B cell (primary cell): ENCODE measurements around the gene TKT. TPM values are rescaled to one million over a fixed set of nuclear protein-coding genes. Genes with fewer than 3 reads are reported as not detected.

Experiments
- ATAC-seq: fragments of 200-7000 bp; cut with Tn5 transposase; one replicate; pipeline ENCODE4 v1.10.0; 2021; ENCODE audit warnings: low read depth, mild to moderate bottlenecking, moderate number of reproducible peaks, moderate library complexity
- CTCF ChIA-PET: fragments of 350-600 bp; sonication (Branson Sonifier 250); formaldehyde crosslinking; loops from one replicate; lab custom pipeline; 2021; ENCODE audit warnings: antibody characterized with exemption, inconsistent platforms; lab: Charles Lee
- POLR2A ChIA-PET: fragments of 350-600 bp; sonication (Branson Sonifier 250); formaldehyde crosslinking; loops from one replicate; lab custom pipeline; 2021; ENCODE audit warnings: antibody characterized with exemption; lab: Charles Lee
- DNase-seq: peaks from one replicate; pipeline ENCODE4 v3.0.0; 2013
- H2AFZ ChIP-seq: 2 replicates; pipeline ENCODE4 v1.6.1; 2012; ENCODE audit warnings: mild to moderate bottlenecking, low read depth, low read length; ENCODE audit not compliant: insufficient read depth, poor library complexity, severe bottlenecking
- H3K27ac ChIP-seq, 2 donors: 1 replicate in 1 of 2; 2 replicates in 1 of 2; pipeline ENCODE4 v1.5.1; 2012 to 2013; ENCODE audit warnings: low read length in 2 of 2, mild to moderate bottlenecking in 2 of 2, moderate library complexity in 1 of 2
- H3K27me3 ChIP-seq, 4 experiments: fragments of 200-600 bp in 1 of 4; sonication (generic) in 1 of 4; replicated peaks in 1 of 4; 1 replicate in 2 of 4; 2 replicates in 2 of 4; pipeline versions ENCODE4 v1.6.1 to v1.7.0; 2013 to 2016; ENCODE audit warnings: low read length in 3 of 4, mild to moderate bottlenecking in 2 of 4, mixed read lengths in 1 of 4, moderate library complexity in 1 of 4; ENCODE audit not compliant: insufficient read depth in 4 of 4, control insufficient read depth in 3 of 4; ENCODE audit errors: control extremely low read depth in 1 of 4
- H3K36me3 ChIP-seq, 2 experiments: replicated peaks in 1 of 2; 1 replicate in 1 of 2; 2 replicates in 1 of 2; pipeline versions ENCODE4 v1.6.1 to v1.7.1; 2013; ENCODE audit warnings: low read length in 1 of 2; ENCODE audit not compliant: insufficient read depth in 2 of 2, control insufficient read depth in 1 of 2; ENCODE audit errors: control extremely low read depth in 1 of 2, extremely low read depth in 1 of 2
- H3K4me1 ChIP-seq, 2 donors: fragments of 200-600 bp in 1 of 2; sonication (generic) in 1 of 2; 1 replicate in 1 of 2; 2 replicates in 1 of 2; pipeline versions ENCODE4 v1.5.1 to v1.6.1; 2013 to 2017; ENCODE audit warnings: low read length in 2 of 2; ENCODE audit not compliant: control insufficient read depth in 2 of 2, insufficient read depth in 2 of 2
- H3K4me2 ChIP-seq: replicated peaks from 2 replicates; pipeline ENCODE3; 2012; ENCODE audit warnings: mild to moderate bottlenecking, low read depth, low read length; ENCODE audit not compliant: poor library complexity, severe bottlenecking
- H3K4me3 ChIP-seq, 5 experiments: fragments of 200-600 bp in 1 of 5; sonication (generic) in 1 of 5; 1 replicate in 3 of 5; 2 replicates in 2 of 5; pipeline versions ENCODE4 v1.5.1 to v1.7.0; 2011 to 2016; ENCODE audit warnings: low read length in 4 of 5, mild to moderate bottlenecking in 4 of 5, low read depth in 2 of 5, control low read depth in 1 of 5, moderate library complexity in 1 of 5; ENCODE audit not compliant: insufficient read depth in 1 of 5; ENCODE audit errors: control extremely low read depth in 1 of 5, extremely low read depth in 1 of 5
- H3K79me2 ChIP-seq: fragments of 200-600 bp; sonication (generic); one replicate; pipeline ENCODE4 v1.6.0; 2016; ENCODE audit warnings: low read length; ENCODE audit not compliant: control insufficient read depth, insufficient read depth
- H3K9ac ChIP-seq: fragments of 200-600 bp; sonication (generic); 2 replicates; pipeline ENCODE4 v1.6.1; 2017; ENCODE audit warnings: mild to moderate bottlenecking, low read length, moderate library complexity
- H3K9me3 ChIP-seq, 3 donors: one replicate each; pipeline versions ENCODE4 v1.6.1 to v1.7.1; 2013; ENCODE audit warnings: low read length in 2 of 3; ENCODE audit not compliant: control insufficient read depth in 2 of 3, insufficient read depth in 1 of 3; ENCODE audit errors: control extremely low read depth in 1 of 3
- H4K20me1 ChIP-seq: 2 replicates; pipeline ENCODE4 v1.6.0; 2012; ENCODE audit warnings: mild to moderate bottlenecking, low read length; ENCODE audit not compliant: insufficient read depth, control insufficient read depth, poor library complexity, severe bottlenecking
- H3K27ac Mint-ChIP-seq: one replicate; pipeline ENCODE4 v1.8.0; 2021; ENCODE audit warnings: mixed read lengths
- H3K27me3 Mint-ChIP-seq: one replicate; pipeline ENCODE4 v1.8.0; 2021; ENCODE audit warnings: mixed read lengths
- H3K4me1 Mint-ChIP-seq: one replicate; pipeline ENCODE4 v1.8.0; 2021; ENCODE audit warnings: mixed read lengths
- H3K4me3 Mint-ChIP-seq: one replicate; pipeline ENCODE4 v1.8.0; 2021; ENCODE audit warnings: mixed read lengths
- H3K9me3 Mint-ChIP-seq: one replicate; pipeline ENCODE4 v1.8.0; 2022; ENCODE audit warnings: mixed read lengths; ENCODE audit not compliant: insufficient read depth
- EZH2 ChIP-seq: IDR thresholded peaks from 2 replicates; pipeline ENCODE4 v1.6.1; 2012; ENCODE audit warnings: borderline replicate concordance, low read depth, mild to moderate bottlenecking, moderate library complexity, low read length; ENCODE audit not compliant: insufficient read depth, poor library complexity, severe bottlenecking
- WGBS: methylation state at CpG from one replicate; pipeline ENCODE4 v1.1.5; 2013; ENCODE audit warnings: missing lambda C conversion rate; ENCODE audit not compliant: insufficient coverage; 5-methylcytosine and 5-hydroxymethylcytosine counted together
- intact Hi-C: fragments of 100-400 bp; cut with micrococcal nuclease; formaldehyde crosslinking; loops from one replicate; pipeline ENCODE4 v1.10.0; 2022
- polyA plus RNA-seq: library from polyadenylated mRNA; depleted of rRNA; stranded (reverse); fragments of >200 nt; gene quantifications from 2 replicates; pipeline ENCODE4 v1.2.3, GENCODE V29; 2012
- total RNA-seq, 2 donors: library from RNA; stranded (reverse); fragments of 120-200 nt in 1 of 2; gene quantifications; 1 replicate in 1 of 2; 2 replicates in 1 of 2; pipeline versions ENCODE4 v1.2.3 to v1.2.4, GENCODE V29; 2013 to 2022
- TF ChIP-seq, protein P1 (sequence below): fragments of 200-600 bp; IDR thresholded peaks from one replicate; pipeline ENCODE4 v1.8.0; 2022; ENCODE audit warnings: antibody characterized with exemption, mild to moderate bottlenecking

The TKT gene
- total and polyA plus RNA-seq, 2 donors (not counting 1 experiment from before 2014, with no cell fraction given) = 69.5 to 81.0 TPM

DNA sequence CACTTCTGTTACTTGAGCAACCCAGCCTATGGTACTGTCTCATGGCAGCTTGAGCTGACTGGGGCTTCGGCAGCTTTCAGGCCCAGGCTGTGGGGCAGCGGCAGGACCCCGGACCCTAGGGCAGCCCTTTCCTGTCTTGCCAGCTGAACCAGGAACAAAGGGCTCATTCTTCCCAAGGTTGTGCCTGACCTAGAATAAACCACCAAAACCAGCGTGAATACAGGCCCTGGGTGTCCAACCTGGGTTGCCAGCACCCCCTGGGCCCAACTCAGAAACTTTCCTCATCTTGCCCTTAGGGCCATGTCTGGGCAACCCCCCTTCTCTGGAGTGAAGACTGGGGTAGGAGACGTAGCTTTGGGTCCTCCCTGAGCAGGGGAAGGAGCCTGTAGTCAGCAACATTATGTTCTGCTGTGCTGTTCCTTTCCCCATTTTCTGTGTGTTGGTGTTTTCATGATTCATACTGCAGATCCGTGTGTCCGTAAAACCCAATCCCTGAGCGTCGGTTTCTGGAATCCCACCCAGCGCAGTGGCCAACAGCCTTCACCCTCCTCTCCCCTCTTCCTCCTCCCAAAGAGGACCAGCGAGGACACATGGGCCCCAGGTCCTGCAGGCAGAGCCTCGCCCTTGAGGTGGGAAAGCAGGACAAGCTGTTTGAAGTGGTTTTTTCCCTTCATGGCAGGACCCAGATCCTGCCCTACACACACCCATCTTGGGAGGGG lies 33.5 kb downstream of the TKT start:
- no peaks in the 10 kb centered on the region for H4K20me1 ChIP-seq

GRCh38 chr3:53221827-53222182 lies 34.0 kb downstream of the TKT start:
- Histone ChIP-seq H3K4me2 (no peak overlapping the region), H4K20me1 (no peaks in the 10 kb centered on the region), H2AFZ (no peak overlapping the region), H3K9ac (no peak overlapping the region), H3K9me3 (peaks cover 0 to 6% (median 0%) of the 10 kb centered on the region in 3 donors), H3K4me3 (no peak overlapping the region), H3K27ac (no peak overlapping the region), H3K79me2 (no peaks in the 10 kb centered on the region), H3K27me3 (no peaks in the 10 kb centered on the region), H3K4me1 (peaks cover 0 to 7% of the 10 kb centered on the region in 2 donors), H3K36me3 (peaks cover 0 to 33% of the 10 kb centered on the region in 2 experiments)
- Mint-ChIP-seq H3K4me3 (no peak overlapping the region), H3K4me1 (peaks cover 13% of the 10 kb centered on the region), H3K27me3 (no peaks in the 10 kb centered on the region), H3K27ac (no peak overlapping the region), H3K9me3 (no peaks in the 10 kb centered on the region)
- WGBS = 80% methylated on average over 1 of the region's 3 CpGs
- intact Hi-C loops = no loop called here
- POLR2A ChIA-PET = no interaction called here
- TF ChIP-seq, protein P1, sequence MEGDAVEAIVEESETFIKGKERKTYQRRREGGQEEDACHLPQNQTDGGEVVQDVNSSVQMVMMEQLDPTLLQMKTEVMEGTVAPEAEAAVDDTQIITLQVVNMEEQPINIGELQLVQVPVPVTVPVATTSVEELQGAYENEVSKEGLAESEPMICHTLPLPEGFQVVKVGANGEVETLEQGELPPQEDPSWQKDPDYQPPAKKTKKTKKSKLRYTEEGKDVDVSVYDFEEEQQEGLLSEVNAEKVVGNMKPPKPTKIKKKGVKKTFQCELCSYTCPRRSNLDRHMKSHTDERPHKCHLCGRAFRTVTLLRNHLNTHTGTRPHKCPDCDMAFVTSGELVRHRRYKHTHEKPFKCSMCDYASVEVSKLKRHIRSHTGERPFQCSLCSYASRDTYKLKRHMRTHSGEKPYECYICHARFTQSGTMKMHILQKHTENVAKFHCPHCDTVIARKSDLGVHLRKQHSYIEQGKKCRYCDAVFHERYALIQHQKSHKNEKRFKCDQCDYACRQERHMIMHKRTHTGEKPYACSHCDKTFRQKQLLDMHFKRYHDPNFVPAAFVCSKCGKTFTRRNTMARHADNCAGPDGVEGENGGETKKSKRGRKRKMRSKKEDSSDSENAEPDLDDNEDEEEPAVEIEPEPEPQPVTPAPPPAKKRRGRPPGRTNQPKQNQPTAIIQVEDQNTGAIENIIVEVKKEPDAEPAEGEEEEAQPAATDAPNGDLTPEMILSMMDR = no peak
- no peak for TF ChIP-seq EZH2
- no peak for ATAC-seq
- CTCF ChIA-PET = interaction anchor here (1.2 to 1.5 kb wide), 2 partner anchors 33 to 85 kb away, joined by 3 read pairs; no protein-coding TSS in a partner anchor
- DNase-seq = no peak

More for the DNA sequence above, 33.5 kb downstream of the TKT start:
- TF ChIP-seq EZH2 = no peak
- TF ChIP-seq, protein P1 = no peak
- Histone ChIP-seq H3K79me2 (no peaks in the 10 kb centered on the region), H3K27me3 (no peaks in the 10 kb centered on the region), H3K36me3 (peaks cover 0 to 38% of the 10 kb centered on the region in 2 experiments), H3K27ac (no peak overlapping the region), H3K9ac (no peak overlapping the region), H3K4me1 (peaks cover 0 to 7% of the 10 kb centered on the region in 2 donors), H3K4me2 (no peak overlapping the region), H3K9me3 (peaks cover 0 to 5% (median 0%) of the 10 kb centered on the region in 3 donors), H2AFZ (no peak overlapping the region), H3K4me3 (no peak overlapping the region)
- Mint-ChIP-seq H3K9me3 (no peaks in the 10 kb centered on the region), H3K27me3 (no peaks in the 10 kb centered on the region), H3K4me1 (peaks cover 13% of the 10 kb centered on the region), H3K4me3 (no peak overlapping the region), H3K27ac (no peak overlapping the region)
- ChIA-PET POLR2A (interaction anchor here (0.6 kb wide), 1 partner anchor 25 kb away, joined by 3 read pairs; no protein-coding TSS in a partner anchor), CTCF (interaction anchor here (1.1 to 1.5 kb wide), 3 partner anchors 33 to 85 kb away, joined by 3 read pairs; no protein-coding TSS in a partner anchor)
- ATAC-seq (no peak), DNase-seq (no peak)
- 91% methylated on average over 4 of the region's 12 CpGs for whole genome bisulfite sequencing
- intact Hi-C loops = no loop called here
